GM12864 (cell line): ENCODE data around the gene OCIAD1.
"Not testable (repeated sequence)": the region's sequence is repeated elsewhere in the genome, so short reads cannot be mapped to it uniquely, and the experiment has no call there.

Experiments used
- DNase-seq: peaks from one replicate; pipeline ENCODE4 v3.0.0-alpha.2; 2011; ENCODE audit warnings: low read depth
- H3K4me3 ChIP-seq: 2 replicates; pipeline ENCODE4 v1.5.1; 2011; ENCODE audit warnings: mild to moderate bottlenecking, low read depth, low read length, control low read depth
- TF ChIP-seq, protein P1 (sequence below): IDR thresholded peaks from 2 replicates; pipeline ENCODE4 v1.5.1; 2011; ENCODE audit warnings: low read depth, mild to moderate bottlenecking, moderate library complexity, low read length, control low read depth, inconsistent platforms; ENCODE audit errors: missing control alignments

OCIAD1 gene

DNA sequence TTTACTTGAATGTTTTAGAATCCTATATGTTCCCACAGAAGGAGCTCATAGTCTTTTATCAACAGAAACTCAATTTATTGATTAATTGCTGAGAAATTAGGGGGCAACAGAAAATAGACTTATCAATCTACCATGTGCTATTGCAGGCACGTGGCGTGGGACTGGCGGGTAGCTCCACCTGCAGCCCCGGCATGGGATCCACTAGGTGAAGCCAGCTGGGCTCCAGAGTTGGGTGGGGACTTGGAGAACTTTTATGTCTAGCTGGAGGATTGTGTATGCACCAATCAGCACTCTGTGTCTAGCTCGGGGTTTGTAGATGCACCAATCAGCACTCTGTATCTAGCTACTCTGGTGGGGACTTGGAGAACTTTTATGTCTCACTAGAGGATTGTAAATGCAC is 3.3 kb upstream of the OCIAD1 start:
- DNase-seq: no peak
- TF ChIP-seq, protein P1, sequence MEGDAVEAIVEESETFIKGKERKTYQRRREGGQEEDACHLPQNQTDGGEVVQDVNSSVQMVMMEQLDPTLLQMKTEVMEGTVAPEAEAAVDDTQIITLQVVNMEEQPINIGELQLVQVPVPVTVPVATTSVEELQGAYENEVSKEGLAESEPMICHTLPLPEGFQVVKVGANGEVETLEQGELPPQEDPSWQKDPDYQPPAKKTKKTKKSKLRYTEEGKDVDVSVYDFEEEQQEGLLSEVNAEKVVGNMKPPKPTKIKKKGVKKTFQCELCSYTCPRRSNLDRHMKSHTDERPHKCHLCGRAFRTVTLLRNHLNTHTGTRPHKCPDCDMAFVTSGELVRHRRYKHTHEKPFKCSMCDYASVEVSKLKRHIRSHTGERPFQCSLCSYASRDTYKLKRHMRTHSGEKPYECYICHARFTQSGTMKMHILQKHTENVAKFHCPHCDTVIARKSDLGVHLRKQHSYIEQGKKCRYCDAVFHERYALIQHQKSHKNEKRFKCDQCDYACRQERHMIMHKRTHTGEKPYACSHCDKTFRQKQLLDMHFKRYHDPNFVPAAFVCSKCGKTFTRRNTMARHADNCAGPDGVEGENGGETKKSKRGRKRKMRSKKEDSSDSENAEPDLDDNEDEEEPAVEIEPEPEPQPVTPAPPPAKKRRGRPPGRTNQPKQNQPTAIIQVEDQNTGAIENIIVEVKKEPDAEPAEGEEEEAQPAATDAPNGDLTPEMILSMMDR: no peak
- H3K4me3 ChIP-seq: no peak overlapping the region

DNA sequence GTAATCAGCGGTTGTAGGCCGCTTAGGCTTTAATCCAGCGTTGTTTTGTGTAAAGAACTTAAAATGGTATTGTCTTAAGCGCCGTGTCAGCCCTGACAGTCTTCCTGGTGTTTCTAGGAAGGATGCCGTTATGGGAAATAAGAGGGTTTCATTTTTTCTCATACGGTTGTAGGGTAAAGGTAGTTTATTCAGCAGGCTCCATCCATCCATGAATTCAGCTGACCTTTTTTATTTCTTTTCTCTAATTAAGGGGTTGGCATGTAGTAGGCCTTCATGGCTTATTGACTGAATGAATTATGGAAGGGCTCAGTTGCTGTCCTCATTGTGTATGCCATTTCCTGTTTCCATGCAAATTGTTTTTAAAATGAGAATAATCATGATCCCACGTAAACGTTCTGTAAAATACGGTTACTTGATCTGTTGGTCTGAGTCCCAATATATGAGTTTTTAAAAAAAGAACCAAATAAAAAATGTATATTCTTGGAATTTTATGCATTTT is 693 bp downstream of the OCIAD1 start:
- TF ChIP-seq, protein P1: no peak
- no peak for DNase-seq
- H3K4me3 ChIP-seq: peak overlapping the region; percentile 82

DNA sequence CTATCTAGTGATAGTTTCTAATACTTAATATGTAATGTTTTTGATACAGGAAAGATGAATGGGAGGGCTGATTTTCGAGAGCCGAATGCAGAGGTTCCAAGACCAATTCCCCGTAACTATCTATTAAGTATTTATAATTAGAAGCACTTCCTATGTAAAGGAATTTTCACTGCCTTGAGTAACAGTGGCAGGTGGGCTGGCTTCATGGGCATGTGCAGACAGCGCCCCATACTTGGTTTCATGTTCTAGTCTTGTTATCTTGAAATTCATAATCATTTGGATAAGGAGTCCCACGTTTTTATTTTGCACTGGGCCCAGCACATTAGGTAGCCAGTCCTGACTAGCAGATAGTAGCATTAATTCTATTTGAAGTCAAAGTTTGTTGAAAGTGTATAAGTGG is 1.7 kb downstream of the OCIAD1 start:
- no peak for DNase-seq
- TF ChIP-seq, protein P1: no peak
- H3K4me3 ChIP-seq: no peak overlapping the region; the same call in 1 of the 2 replicates

DNA sequence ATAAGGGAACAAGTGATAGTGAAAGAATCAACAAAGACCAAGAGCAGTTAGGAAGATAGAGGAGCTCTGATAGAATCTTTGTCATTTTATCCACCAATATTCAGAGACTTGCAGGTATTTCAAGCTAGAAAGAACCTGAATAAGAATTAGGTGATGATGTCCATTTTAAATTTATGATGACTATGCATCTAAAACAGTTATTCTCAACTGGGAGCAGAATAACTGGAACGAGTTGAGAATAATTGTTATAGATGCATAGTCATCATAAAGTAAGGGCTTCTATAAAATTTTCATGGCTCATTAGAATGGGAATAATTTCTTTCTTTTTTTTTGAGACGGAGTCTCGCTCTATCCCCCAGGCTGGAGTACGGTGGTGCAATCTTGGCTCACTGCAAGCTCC is 5.8 kb downstream of the OCIAD1 start:
- no peak overlapping the region for H3K4me3 ChIP-seq
- TF ChIP-seq, protein P1: no peak
- DNase-seq: no peak

DNA sequence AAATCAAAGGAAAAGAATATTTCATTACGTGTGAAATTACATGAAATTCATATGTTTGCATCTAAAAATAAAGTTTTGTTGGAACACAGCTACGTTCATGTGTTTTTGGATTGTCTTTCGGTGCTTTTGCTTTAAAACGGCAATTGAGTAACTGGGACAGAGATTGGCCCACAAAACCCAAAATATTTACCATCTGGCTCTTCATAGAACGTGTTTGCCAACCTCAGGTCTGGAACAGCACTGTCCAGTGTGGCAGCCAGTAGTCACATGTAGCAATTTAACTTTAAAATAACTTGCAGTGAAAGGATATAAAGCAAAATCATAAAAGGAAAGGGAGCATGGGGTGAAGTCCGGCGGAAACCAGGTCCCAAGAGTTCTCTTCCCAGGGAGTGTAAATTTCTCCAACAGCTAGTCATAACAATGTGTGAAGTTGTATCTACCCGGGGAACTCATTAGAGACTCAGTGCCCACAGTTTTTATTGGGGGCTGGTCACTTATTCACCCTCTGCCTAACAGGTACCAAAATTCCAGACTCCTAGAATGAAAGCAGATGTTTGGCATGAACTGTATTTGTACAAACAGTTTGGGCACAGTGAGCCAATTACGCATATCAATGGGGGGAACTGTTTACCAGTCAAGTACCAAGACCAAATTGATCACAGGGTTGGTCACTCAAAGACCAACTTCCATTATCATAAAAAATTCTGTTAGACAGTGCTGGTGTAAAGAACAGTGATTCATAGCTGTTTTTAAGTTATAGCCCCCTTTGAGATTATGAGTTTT is 10.3 kb downstream of the OCIAD1 start:
- TF ChIP-seq, protein P1: no peak
- H3K4me3 ChIP-seq: no peak overlapping the region
- no peak for DNase-seq

DNA sequence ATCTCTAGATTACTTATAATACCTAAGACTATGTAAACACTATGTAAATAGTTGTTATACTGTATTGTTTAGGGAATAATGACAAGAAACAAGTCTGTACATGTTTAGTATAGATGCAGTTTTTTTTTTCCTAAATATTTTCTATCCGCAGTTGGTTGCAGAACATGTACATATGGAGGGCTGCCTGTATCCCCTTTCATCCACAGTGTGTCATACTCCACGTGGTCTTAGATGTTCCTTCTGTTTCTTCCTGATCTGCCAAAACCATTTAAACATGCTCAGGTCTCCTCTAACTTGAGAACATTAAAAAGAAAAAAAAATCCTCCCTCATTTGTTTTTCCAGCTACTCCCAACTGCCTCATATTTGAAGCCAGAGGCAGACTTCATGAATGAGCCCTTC is 14.0 kb downstream of the OCIAD1 start:
- H3K4me3 ChIP-seq: no peak overlapping the region
- no peak for DNase-seq
- TF ChIP-seq, protein P1: no peak

DNA sequence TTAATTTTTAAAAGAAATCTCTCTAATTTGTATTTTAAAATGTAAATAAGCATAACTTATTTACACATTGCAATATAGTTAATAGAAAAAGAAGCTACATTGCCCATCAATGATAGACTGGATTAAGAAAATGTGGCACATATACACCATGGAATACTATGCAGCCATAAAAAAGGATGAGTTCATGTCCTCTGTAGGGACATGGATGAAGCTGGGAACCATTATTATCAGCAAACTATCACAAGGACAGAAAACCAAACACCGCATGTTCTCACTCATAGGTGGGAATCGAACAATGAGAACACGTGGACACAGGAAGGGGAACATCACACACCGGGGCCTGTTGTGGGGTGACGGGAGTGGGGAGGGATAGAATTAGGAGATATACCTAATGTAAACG is 17.9 kb downstream of the OCIAD1 start:
- not testable (repeated sequence) for H3K4me3 ChIP-seq, DNase-seq
